HG02610 (cell line): ENCODE measurements around the gene RPL3.

Experiments used
- ATAC-seq: cut with Tn5 transposase; IDR thresholded peaks from one replicate; pipeline ENCODE4 v1.9.1; 2021; ENCODE audit warnings: mild to moderate bottlenecking, moderate library complexity; ENCODE audit not compliant: unreplicated experiment

RPL3 gene

GRCh38 chr22:39284142-39284980, 35.1 kb downstream of the RPL3 start:
- no peak for ATAC-seq

- no peak for ATAC-seq
Measured at GRCh38 chr22:39283322-39284141, 35.9 kb downstream of the RPL3 start.

- ATAC-seq = no peak
Measured at GRCh38 chr22:39282645-39283321, 36.6 kb downstream of the RPL3 start.

- ATAC-seq = no peak
Measured at GRCh38 chr22:39281126-39281525, 38.3 kb downstream of the RPL3 start.

- no peak for ATAC-seq
Measured at GRCh38 chr22:39280250-39280649, 39.2 kb downstream of the RPL3 start.

- no peak for ATAC-seq
Measured at GRCh38 chr22:39279170-39279850, 40.1 kb downstream of the RPL3 start.

- ATAC-seq = no peak
Measured at GRCh38 chr22:39278040-39278439, 41.4 kb downstream of the RPL3 start.

- no peak for ATAC-seq
Measured at GRCh38 chr22:39277142-39277607, 42.2 kb downstream of the RPL3 start.

- ATAC-seq = no peak
Measured at GRCh38 chr22:39276440-39277141, 42.8 kb downstream of the RPL3 start.

GRCh38 chr22:39275814-39276439, 43.5 kb downstream of the RPL3 start:
- ATAC-seq = no peak

GRCh38 chr22:39273950-39274887, 45.2 kb downstream of the RPL3 start:
- no peak for ATAC-seq

GRCh38 chr22:39270792-39271191, 48.6 kb downstream of the RPL3 start:
- ATAC-seq = no peak

GRCh38 chr22:39270280-39270679, 49.1 kb downstream of the RPL3 start:
- no peak for ATAC-seq

GRCh38 chr22:39269095-39269790, 50.2 kb downstream of the RPL3 start:
- no peak for ATAC-seq

GRCh38 chr22:39268645-39269044, 50.8 kb downstream of the RPL3 start:
- no peak for ATAC-seq

- ATAC-seq = no peak
Measured at GRCh38 chr22:39267974-39268373, 51.4 kb downstream of the RPL3 start.

GRCh38 chr22:39266398-39267030, 52.9 kb downstream of the RPL3 start:
- peak; percentile 88 for ATAC-seq
